Hematopoietic multipotent progenitor cell treated with erythropoietin and hydrocortisone succinate and interleukin-3 and kit ligand, for 15 days (in vitro differentiated cells): ENCODE data around the gene HS3ST2.
"Not testable (repeated sequence)": the region's sequence is repeated elsewhere in the genome, so short reads cannot be mapped to it uniquely, and the experiment has no call there.

Experiments
- DNase-seq: peaks from one replicate; pipeline ENCODE4 v3.0.0-alpha.2; 2015; ENCODE audit warnings: low spot score

Gene HS3ST2

GRCh38 chr16:22933173-22933572 lies 119.2 kb downstream of the HS3ST2 start:
- no peak for DNase-seq

GRCh38 chr16:22934786-22935185 lies 120.8 kb downstream of the HS3ST2 start:
- DNase-seq: no peak

GRCh38 chr16:22937169-22937568 lies 123.2 kb downstream of the HS3ST2 start:
- DNase-seq: no peak

- DNase-seq: no peak
Measured at GRCh38 chr16:22938647-22939046, 124.7 kb downstream of the HS3ST2 start.

GRCh38 chr16:22939744-22940363 lies 125.9 kb downstream of the HS3ST2 start:
- DNase-seq: not testable (repeated sequence)

- no peak for DNase-seq
Measured at GRCh38 chr16:22941970-22942501, 128.1 kb downstream of the HS3ST2 start.

GRCh38 chr16:22942811-22943210 lies 128.8 kb downstream of the HS3ST2 start:
- DNase-seq: no peak

GRCh38 chr16:22945361-22945760 lies 131.4 kb downstream of the HS3ST2 start:
- no peak for DNase-seq

GRCh38 chr16:22946433-22946832 lies 132.5 kb downstream of the HS3ST2 start:
- no peak for DNase-seq

- no peak for DNase-seq
Measured at GRCh38 chr16:22948058-22948602, 134.2 kb downstream of the HS3ST2 start.

GRCh38 chr16:22948603-22949368 lies 134.8 kb downstream of the HS3ST2 start:
- peak; percentile 52 for DNase-seq

- no peak for DNase-seq
Measured at GRCh38 chr16:22955461-22956070, 141.6 kb downstream of the HS3ST2 start.

GRCh38 chr16:22961206-22961605 lies 147.2 kb downstream of the HS3ST2 start:
- DNase-seq: no peak

- no peak for DNase-seq
Measured at GRCh38 chr16:22962905-22963304, 148.9 kb downstream of the HS3ST2 start.
